ENCODE data around the gene BCL7A.

GRCh38 chr12:121990692-121991603 is 30.7 kb upstream of the BCL7A start:
- TF ChIP-seq POLR2AphosphoS5 (IDR thresholded peaks at IDR 0.05; ENCODE audit: borderline replicate concordance, low read depth, low read length) (no peak), EZH2 (IDR thresholded peaks at IDR 0.05) (no peak), FOXP2 (optimal IDR thresholded peaks at IDR 0.05; ENCODE audit: control extremely low read depth, extremely low read length, insufficient read depth) (no peak)

All from SK-N-MC (cell line).